ENCODE results near the gene ANKRD9.

DNA sequence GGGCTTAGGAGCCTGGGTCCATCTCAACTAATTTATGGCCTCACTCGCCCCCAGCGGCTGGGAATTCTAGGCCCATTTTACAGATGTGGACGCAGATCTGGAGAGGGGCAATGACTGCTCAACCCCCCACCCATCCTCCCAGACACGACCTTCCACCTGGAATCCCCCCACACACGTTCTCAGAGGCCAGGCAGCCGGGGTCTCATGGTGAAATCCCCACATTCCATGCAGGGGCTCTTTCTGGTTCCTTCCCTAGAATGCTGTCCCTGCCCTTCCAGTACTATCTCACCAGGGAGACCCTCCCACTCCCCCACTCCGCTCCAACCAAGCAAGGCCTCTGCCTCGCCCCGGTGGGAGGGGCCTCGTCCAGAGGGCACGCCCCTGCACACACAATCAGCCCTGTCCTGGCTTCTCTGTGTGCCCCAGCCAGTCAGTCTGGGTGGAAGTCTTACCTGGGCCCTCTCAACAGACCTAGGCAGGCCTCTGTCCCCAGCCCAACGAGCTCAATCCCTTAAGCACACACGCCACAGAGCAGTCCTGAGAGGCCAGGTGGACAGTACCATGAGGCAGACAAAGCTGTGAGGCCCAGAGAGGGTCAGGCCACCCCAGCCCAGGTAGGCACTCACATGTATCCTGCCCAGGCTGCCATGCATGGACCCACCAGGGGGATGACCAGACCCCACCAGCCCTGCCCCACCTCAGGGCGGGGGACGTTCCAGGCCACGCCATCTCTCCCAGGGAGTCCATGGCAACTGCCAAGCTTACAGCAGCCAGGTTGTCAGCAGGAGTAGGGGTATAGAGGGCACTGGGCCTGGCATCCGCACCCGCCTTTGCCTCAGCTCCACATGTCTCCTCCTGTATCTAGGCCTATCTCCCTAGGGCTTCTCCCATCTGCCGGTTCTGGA is 1.3 kb upstream of the ANKRD9 start:
- TF ChIP-seq, protein P1, sequence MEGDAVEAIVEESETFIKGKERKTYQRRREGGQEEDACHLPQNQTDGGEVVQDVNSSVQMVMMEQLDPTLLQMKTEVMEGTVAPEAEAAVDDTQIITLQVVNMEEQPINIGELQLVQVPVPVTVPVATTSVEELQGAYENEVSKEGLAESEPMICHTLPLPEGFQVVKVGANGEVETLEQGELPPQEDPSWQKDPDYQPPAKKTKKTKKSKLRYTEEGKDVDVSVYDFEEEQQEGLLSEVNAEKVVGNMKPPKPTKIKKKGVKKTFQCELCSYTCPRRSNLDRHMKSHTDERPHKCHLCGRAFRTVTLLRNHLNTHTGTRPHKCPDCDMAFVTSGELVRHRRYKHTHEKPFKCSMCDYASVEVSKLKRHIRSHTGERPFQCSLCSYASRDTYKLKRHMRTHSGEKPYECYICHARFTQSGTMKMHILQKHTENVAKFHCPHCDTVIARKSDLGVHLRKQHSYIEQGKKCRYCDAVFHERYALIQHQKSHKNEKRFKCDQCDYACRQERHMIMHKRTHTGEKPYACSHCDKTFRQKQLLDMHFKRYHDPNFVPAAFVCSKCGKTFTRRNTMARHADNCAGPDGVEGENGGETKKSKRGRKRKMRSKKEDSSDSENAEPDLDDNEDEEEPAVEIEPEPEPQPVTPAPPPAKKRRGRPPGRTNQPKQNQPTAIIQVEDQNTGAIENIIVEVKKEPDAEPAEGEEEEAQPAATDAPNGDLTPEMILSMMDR (IDR thresholded peaks at IDR 0.05; ENCODE audit: poor library complexity, severe bottlenecking), result no peak
- TF ChIP-seq EZH2 (IDR thresholded peaks at IDR 0.05; ENCODE audit: borderline replicate concordance, insufficient read depth, low read length, poor library complexity, severe bottlenecking) (no peak), POLR2AphosphoS5 (IDR thresholded peaks at IDR 0.05) (no peak), SMC3 (conservative IDR thresholded peaks at IDR 0.05; ENCODE audit: poor library complexity) (no peak), EP300 (conservative IDR thresholded peaks at IDR 0.05; ENCODE audit: poor library complexity, severe bottlenecking) (no peak), MXI1 (conservative IDR thresholded peaks at IDR 0.05; ENCODE audit: poor library complexity, severe bottlenecking) (no peak), TAF1 (IDR thresholded peaks at IDR 0.05; ENCODE audit: low read depth) (no peak), RAD21 (conservative IDR thresholded peaks at IDR 0.05) (no peak)
- TF ChIP-seq, protein P2, sequence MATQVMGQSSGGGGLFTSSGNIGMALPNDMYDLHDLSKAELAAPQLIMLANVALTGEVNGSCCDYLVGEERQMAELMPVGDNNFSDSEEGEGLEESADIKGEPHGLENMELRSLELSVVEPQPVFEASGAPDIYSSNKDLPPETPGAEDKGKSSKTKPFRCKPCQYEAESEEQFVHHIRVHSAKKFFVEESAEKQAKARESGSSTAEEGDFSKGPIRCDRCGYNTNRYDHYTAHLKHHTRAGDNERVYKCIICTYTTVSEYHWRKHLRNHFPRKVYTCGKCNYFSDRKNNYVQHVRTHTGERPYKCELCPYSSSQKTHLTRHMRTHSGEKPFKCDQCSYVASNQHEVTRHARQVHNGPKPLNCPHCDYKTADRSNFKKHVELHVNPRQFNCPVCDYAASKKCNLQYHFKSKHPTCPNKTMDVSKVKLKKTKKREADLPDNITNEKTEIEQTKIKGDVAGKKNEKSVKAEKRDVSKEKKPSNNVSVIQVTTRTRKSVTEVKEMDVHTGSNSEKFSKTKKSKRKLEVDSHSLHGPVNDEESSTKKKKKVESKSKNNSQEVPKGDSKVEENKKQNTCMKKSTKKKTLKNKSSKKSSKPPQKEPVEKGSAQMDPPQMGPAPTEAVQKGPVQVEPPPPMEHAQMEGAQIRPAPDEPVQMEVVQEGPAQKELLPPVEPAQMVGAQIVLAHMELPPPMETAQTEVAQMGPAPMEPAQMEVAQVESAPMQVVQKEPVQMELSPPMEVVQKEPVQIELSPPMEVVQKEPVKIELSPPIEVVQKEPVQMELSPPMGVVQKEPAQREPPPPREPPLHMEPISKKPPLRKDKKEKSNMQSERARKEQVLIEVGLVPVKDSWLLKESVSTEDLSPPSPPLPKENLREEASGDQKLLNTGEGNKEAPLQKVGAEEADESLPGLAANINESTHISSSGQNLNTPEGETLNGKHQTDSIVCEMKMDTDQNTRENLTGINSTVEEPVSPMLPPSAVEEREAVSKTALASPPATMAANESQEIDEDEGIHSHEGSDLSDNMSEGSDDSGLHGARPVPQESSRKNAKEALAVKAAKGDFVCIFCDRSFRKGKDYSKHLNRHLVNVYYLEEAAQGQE (IDR thresholded peaks at IDR 0.05; ENCODE audit: borderline replicate concordance), result no peak

Measured in neural cell (in vitro differentiated cells).